Mucosa of rectum (tissue), 2 donors: Measurements from ENCODE around the gene SWAP70.

Experiments
- H3K27ac ChIP-seq, 2 donors: one replicate each; pipeline ENCODE4 v1.7.0; 2013; ENCODE audit warnings: inconsistent platforms in 2 of 2, low read depth in 2 of 2, low read length in 2 of 2
- H3K27me3 ChIP-seq, 2 donors: one replicate each; pipeline ENCODE4 v1.7.0; 2013; ENCODE audit warnings: low read length in 2 of 2; ENCODE audit not compliant: control insufficient read depth in 2 of 2, insufficient read depth in 2 of 2
- H3K36me3 ChIP-seq, 2 donors: one replicate each; pipeline ENCODE4 v1.7.0; 2013; ENCODE audit warnings: low read length in 2 of 2; ENCODE audit not compliant: control insufficient read depth in 2 of 2, insufficient read depth in 2 of 2
- H3K4me1 ChIP-seq, 2 donors: one replicate each; pipeline ENCODE4 v1.7.0; 2013; ENCODE audit warnings: low read length in 2 of 2, mild to moderate bottlenecking in 1 of 2; ENCODE audit not compliant: control insufficient read depth in 2 of 2, insufficient read depth in 2 of 2
- H3K4me3 ChIP-seq, 2 donors: one replicate each; pipeline ENCODE4 v1.7.0; 2013; ENCODE audit warnings: low read length in 2 of 2
- H3K9ac ChIP-seq, 2 donors: one replicate each; pipeline ENCODE4 v1.7.0; 2013; ENCODE audit warnings: low read length in 2 of 2, low read depth in 1 of 2, mild to moderate bottlenecking in 1 of 2
- H3K9me3 ChIP-seq, 2 donors: one replicate each; pipeline ENCODE4 v1.7.0; 2013; ENCODE audit warnings: low read length in 2 of 2; ENCODE audit not compliant: control insufficient read depth in 2 of 2
- donor health status: healthy.
- donor health status: Normal muscosa, but diverticular disease.

SWAP70 gene

GRCh38 chr11:9780929-9781328 lies 117.1 kb downstream of the SWAP70 start:
- H3K4me1 ChIP-seq: no peaks in the 10 kb centered on the region
- H3K36me3 ChIP-seq: peaks cover 35 to 36% of the 10 kb centered on the region in 2 donors

GRCh38 chr11:9783986-9784385 lies 120.1 kb downstream of the SWAP70 start:
- no peaks in the 10 kb centered on the region for H3K4me1 ChIP-seq
- H3K36me3 ChIP-seq: peaks cover 47 to 51% of the 10 kb centered on the region in 2 donors
- H3K27me3 ChIP-seq: no peaks in the 10 kb centered on the region
- no peak overlapping the region for H3K4me3 ChIP-seq
- H3K27ac ChIP-seq: no peak overlapping the region
- H3K9me3 ChIP-seq: no peaks in the 10 kb centered on the region
- H3K9ac ChIP-seq: no peak overlapping the region

More at GRCh38 chr11:9780929-9781328, 117.1 kb downstream of the SWAP70 start:
- Histone ChIP-seq H3K27me3 (no peaks in the 10 kb centered on the region), H3K9me3 (no peaks in the 10 kb centered on the region), H3K4me3 (no peak overlapping the region), H3K27ac (no peak overlapping the region), H3K9ac (no peak overlapping the region)

- no peak overlapping the region for H3K27ac ChIP-seq
Measured at GRCh38 chr11:9784602-9785315, 120.9 kb downstream of the SWAP70 start.

GRCh38 chr11:9787260-9787659 lies 123.4 kb downstream of the SWAP70 start:
- Histone ChIP-seq H3K4me1 (no peaks in the 10 kb centered on the region), H3K27me3 (no peaks in the 10 kb centered on the region), H3K9ac (no peak overlapping the region), H3K27ac (no peak overlapping the region), H3K4me3 (no peak overlapping the region), H3K36me3 (peaks cover 31 to 36% of the 10 kb centered on the region in 2 donors), H3K9me3 (no peaks in the 10 kb centered on the region)

More at GRCh38 chr11:9784602-9785315, 120.9 kb downstream of the SWAP70 start:
- H3K9ac ChIP-seq: no peak overlapping the region
- H3K4me3 ChIP-seq: no peak overlapping the region
- H3K36me3 ChIP-seq: peaks cover 44 to 49% of the 10 kb centered on the region in 2 donors
- no peaks in the 10 kb centered on the region for H3K27me3 ChIP-seq
- no peaks in the 10 kb centered on the region for H3K9me3 ChIP-seq
- H3K4me1 ChIP-seq: no peaks in the 10 kb centered on the region

- H3K9me3 ChIP-seq: no peaks in the 10 kb centered on the region
- no peaks in the 10 kb centered on the region for H3K27me3 ChIP-seq
- H3K4me3 ChIP-seq: no peak overlapping the region
- H3K4me1 ChIP-seq: no peaks in the 10 kb centered on the region
- no peak overlapping the region for H3K27ac ChIP-seq
- H3K36me3 ChIP-seq: peaks cover 31 to 36% of the 10 kb centered on the region in 2 donors
- H3K9ac ChIP-seq: no peak overlapping the region
Measured at GRCh38 chr11:9787981-9788521, 124.2 kb downstream of the SWAP70 start.

- Histone ChIP-seq H3K4me1 (no peaks in the 10 kb centered on the region), H3K27me3 (no peaks in the 10 kb centered on the region), H3K27ac (no peak overlapping the region), H3K9ac (no peak overlapping the region), H3K4me3 (no peak overlapping the region), H3K36me3 (peaks cover 17 to 29% of the 10 kb centered on the region in 2 donors), H3K9me3 (no peaks in the 10 kb centered on the region)
Measured at GRCh38 chr11:9789910-9790309, 126.0 kb downstream of the SWAP70 start.

- no peaks in the 10 kb centered on the region for H3K4me1 ChIP-seq
- H3K9ac ChIP-seq: no peak overlapping the region
- no peak overlapping the region for H3K27ac ChIP-seq
- H3K36me3 ChIP-seq: peaks cover 17 to 26% of the 10 kb centered on the region in 2 donors
- no peak overlapping the region for H3K4me3 ChIP-seq
- no peaks in the 10 kb centered on the region for H3K27me3 ChIP-seq
- no peaks in the 10 kb centered on the region for H3K9me3 ChIP-seq
Measured at GRCh38 chr11:9790703-9791102, 126.8 kb downstream of the SWAP70 start.

GRCh38 chr11:9796266-9796665 lies 132.4 kb downstream of the SWAP70 start:
- Histone ChIP-seq H3K27ac (no peak overlapping the region), H3K9ac (no peak overlapping the region)

GRCh38 chr11:9796854-9797253 lies 133.0 kb downstream of the SWAP70 start:
- Histone ChIP-seq H3K4me3 (no peak overlapping the region), H3K27ac (no peak overlapping the region), H3K9me3 (no peaks in the 10 kb centered on the region), H3K4me1 (no peaks in the 10 kb centered on the region), H3K9ac (no peak overlapping the region), H3K27me3 (no peaks in the 10 kb centered on the region), H3K36me3 (peaks cover 0 to 2% of the 10 kb centered on the region in 2 donors)

More at GRCh38 chr11:9796266-9796665, 132.4 kb downstream of the SWAP70 start:
- Histone ChIP-seq H3K27me3 (no peaks in the 10 kb centered on the region), H3K4me1 (no peaks in the 10 kb centered on the region), H3K9me3 (no peaks in the 10 kb centered on the region), H3K4me3 (no peak overlapping the region), H3K36me3 (peaks cover 0 to 2% of the 10 kb centered on the region in 2 donors)

GRCh38 chr11:9797300-9797699 lies 133.4 kb downstream of the SWAP70 start:
- no peak overlapping the region for H3K9ac ChIP-seq
- no peak overlapping the region for H3K4me3 ChIP-seq
- peaks cover 0 to 2% of the 10 kb centered on the region in 2 donors for H3K36me3 ChIP-seq
- H3K4me1 ChIP-seq: no peaks in the 10 kb centered on the region
- H3K27ac ChIP-seq: no peak overlapping the region
- no peaks in the 10 kb centered on the region for H3K27me3 ChIP-seq
- no peaks in the 10 kb centered on the region for H3K9me3 ChIP-seq
